HG03025 (cell line): ENCODE data around the gene RASA1.
A peak's percentile ranks its signal among the peaks of the same experiment; 100 is the strongest.

ENCODE experiments used
- ATAC-seq: cut with Tn5 transposase; IDR thresholded peaks from one replicate; pipeline ENCODE4 v1.9.1; 2021; ENCODE audit warnings: mild to moderate bottlenecking, moderate library complexity; ENCODE audit not compliant: unreplicated experiment, low FRiP score

The RASA1 gene

GRCh38 chr5:87354496-87354895 is 86.8 kb downstream of the RASA1 start:
- no peak for ATAC-seq

GRCh38 chr5:87359106-87359505 is 91.4 kb downstream of the RASA1 start:
- ATAC-seq = no peak

DNA sequence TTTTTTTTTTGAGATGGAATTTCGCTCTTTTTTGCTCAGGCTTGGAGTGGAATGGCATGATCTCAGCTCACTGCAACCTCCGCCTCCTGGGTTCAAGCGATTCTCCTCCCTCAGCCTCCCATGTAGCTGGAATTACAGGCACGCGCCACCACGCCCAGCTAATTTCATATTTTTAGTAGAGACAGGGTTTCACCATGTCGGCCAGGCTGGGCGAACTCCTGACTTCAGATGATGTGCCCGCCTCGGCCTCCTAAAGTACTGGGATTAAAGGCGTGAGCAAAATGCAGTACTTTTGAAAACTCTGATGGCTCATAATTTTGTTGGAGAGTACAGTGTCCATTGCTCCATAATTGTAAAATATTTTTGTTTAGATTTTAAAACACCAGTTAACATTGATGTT is 92.4 kb downstream of the RASA1 start:
- no peak for ATAC-seq

DNA sequence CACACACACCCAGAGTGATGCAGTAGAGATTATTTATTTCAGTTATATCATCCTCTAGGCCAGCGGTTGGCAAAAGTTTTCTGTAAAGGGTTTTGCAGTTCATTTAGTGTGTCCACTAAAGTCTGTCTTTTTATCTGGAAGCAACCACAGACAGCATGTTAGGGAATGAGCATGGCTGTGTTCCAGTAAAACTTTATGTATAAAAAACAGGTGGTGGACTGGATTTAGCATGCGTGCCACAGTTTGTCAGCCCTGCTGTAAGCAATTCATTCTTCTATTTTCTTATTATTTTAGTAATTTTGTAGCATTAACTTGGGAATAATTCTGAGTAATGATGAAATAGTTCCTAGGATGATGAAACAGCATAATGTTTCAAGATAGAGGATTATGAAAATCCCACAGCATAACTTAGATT is 93.4 kb downstream of the RASA1 start:
- ATAC-seq = no peak

DNA sequence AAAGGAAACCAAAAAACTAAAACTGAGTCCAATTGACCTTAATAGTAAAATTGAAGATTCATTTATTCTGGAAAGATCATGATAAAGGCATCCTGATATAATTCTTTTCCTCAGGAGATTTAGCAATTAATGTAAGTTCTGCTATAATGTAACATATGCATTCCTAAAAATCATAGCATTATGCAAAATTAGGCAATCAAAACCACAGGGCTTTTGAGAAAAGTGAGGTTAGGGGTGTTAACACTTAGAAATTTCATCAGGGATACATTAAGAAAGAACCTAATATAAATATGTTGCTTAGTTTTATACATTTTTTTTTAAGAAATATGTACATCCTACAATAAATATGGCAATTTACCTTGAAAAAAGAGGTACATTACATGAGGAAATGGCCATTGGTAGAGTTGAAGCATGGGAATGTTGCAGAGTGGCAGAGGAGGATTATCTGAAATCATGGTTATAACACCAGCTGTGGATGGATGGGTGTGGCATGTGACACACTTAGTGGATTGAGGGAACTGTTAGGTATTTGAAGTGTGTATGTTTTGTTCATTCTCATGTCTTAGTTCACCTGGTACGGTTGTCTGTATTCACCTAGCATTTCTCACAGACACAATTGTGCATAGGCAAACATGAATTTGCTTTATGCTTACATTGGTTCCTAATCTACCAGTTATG is 94.0 kb downstream of the RASA1 start:
- no peak for ATAC-seq

GRCh38 chr5:87367243-87367642 is 99.6 kb downstream of the RASA1 start:
- no peak for ATAC-seq

- no peak for ATAC-seq
Observed at GRCh38 chr5:87368601-87369000, 100.9 kb downstream of the RASA1 start.

GRCh38 chr5:87369431-87369830 is 101.7 kb downstream of the RASA1 start:
- no peak for ATAC-seq

GRCh38 chr5:87372705-87373104 is 105.0 kb downstream of the RASA1 start:
- ATAC-seq = no peak

- ATAC-seq = no peak
Observed at GRCh38 chr5:87382224-87382623, 114.5 kb downstream of the RASA1 start.

- no peak for ATAC-seq
Observed at GRCh38 chr5:87383216-87383615, 115.5 kb downstream of the RASA1 start.

DNA sequence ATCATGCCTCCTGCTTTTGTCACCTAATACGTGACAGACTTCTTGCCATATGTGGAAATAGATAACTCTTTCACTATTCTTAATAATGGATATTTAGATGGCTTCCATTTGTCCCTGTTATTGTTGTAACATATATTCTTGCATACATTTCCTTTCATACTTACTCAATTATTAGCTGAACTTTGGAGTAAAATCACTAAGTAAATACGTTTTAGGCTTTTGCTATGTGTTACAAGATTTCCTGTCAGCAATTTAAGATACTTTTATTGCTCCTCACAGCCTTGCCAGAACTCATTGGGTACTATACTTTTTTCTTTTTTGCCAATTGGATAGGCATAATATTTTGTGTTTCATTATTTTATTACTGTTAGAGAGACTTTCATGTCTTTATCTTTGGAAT is 118.1 kb downstream of the RASA1 start:
- ATAC-seq = no peak

GRCh38 chr5:87388129-87388528 is 120.4 kb downstream of the RASA1 start:
- ATAC-seq = no peak

DNA sequence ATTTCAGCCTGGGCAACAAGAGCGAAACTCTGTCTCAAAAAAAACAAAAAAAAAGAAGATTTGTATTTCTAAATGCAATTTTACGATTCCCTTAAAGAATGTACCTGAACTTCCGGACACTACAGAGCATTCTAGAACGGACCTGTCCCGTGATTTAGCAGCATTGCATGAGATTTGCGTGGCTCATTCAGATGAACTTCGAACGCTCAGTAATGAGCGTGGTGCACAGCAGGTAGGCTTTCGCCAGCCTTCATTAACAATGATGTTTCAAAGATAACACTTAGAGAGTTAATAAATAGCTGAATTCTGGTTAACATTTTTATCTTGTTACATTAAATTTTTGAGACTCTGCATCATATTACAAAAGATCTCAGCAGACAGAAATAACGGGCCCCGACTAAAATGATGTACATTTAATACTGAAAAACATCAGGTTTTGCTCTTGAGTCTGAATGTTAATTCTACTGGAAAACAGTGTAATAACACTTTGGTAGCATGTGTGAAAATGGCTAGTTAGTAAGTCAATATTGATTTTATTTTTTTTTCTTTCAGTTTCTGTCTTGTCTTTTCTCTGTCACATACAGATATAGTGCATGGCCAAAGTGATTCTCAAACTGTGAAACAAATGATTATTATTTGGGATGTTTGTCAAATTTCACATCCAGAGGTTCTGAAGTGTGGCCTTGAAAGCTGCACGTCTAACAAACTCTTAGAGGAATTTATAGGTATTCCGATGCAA is 121.8 kb downstream of the RASA1 start:
- ATAC-seq = no peak

DNA sequence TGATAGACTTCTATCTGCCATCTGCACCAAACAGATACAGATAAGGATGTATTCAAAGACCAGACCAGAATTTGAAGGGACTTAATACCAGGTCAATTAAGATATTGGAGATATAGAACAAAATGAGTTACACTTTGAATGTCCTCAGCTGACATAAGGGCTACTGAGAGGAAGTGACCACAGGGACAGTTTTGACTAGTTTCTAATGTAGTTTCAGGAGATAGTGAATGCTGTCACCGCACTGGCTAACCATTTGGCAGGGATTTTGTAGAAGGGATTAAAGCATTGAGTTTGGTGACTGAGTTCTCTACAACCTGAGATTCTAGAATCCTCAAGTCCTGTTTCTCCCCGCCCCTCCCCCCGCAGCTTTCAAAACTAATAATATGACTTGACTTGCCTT is 122.4 kb downstream of the RASA1 start:
- peak; percentile 61 for ATAC-seq

DNA sequence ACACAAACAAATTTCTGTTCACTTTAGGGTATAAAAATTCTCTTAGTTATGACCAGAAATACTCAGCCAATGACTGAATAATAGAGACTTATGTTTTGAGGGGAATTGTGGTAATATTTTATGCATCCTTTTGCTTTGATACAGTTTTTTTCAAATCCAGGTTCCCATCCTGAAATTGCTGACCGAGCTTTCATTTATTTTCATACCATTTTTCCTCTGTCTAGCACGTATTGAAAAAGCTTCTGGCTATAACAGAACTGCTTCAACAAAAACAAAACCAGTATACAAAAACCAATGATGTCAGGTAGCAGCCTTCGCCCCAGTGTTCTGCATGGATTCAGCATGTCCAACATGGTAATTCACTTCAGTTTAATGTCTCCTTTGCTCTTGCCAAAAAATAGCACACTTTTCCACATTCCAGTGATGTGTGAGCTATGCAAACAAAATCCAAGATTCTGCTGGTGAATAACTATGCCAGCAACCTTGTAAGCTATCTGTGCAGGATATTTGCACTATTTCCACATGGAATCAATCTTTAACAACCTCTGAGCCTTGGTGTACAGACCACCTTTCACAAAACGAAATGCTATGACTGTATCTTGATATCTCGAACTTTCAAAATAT is 123.0 kb downstream of the RASA1 start:
- ATAC-seq = no peak

GRCh38 chr5:87392170-87392569 is 124.5 kb downstream of the RASA1 start:
- ATAC-seq = no peak

DNA sequence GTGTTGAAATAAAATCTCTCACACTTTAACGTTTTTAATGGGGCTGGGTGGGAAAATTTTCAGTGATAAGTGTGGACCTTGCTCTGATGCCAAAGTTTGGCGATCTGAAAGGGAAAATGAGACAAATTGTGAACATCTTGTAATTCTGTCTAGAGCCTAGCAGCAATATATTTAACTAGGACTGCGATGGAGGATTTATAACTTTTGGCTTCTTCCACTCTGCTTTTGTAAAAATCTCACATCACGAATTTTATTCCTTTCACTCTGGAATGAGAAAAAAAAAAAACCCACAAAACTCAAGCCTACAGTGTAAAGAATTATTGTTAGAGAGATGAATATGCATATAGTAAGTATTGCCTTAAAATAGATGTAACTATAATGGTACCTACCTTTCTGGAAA is 125.1 kb downstream of the RASA1 start:
- ATAC-seq = no peak

DNA sequence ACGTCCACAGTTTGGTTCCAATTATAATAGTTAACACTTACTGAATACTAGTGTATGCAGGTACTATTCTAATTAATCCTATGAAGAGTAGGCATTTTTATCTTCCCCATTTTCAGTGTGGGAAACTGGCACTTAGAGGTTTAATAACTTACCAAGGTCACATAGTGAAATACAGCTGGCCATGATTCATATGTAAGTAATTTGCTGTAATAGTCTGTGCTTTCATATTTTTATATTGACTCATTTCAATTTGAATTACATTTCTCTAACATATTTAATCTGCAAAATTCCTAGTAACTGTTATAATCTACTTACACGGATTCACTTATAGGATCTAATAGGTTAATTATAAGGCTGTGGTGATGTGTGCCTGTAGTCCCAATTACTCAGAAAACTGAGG is 125.6 kb downstream of the RASA1 start:
- ATAC-seq = no peak

DNA sequence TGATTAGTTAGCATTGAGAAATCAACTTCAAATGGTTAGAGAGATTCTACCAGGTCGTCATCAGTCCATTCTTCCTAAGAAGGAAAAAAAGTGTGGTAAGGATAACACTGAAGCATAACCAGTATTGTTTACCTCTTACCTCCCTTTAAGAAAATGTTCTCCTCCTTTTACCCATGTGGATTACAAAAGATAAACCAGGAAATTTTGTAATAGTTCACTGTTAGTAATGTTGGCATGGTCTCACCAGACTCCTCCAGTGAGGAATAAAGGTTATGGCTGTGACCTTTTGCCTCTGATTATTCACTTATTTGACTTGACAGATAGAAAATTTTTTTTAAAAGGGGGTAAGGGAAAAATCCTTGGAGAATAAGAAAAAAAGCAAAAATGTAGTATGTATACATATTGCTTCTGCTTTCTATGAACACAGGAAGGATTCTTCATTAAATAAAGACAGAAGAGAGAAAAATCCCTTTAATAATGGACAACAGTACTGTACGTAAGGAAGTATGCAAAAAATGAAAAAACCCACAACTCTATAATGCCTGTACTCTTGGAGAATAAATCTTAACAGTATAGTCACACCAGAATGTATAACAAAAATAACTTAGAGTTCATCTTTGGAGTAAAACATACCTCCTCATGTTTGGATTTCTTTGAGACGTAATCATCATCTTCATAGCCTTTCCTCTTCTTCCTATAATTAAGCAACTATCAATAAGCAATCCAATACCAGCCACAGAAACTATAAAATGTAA is 126.9 kb downstream of the RASA1 start:
- ATAC-seq = no peak

GRCh38 chr5:87398981-87399614 is 131.4 kb downstream of the RASA1 start:
- no peak for ATAC-seq
